Ishikawa (cell line): Measurements from ENCODE around the gene RPTOR.

Source experiments
- CEBPB ChIP-seq: IDR thresholded peaks from 2 replicates; pipeline ENCODE4 v1.6.1; 2012
- CREB1 ChIP-seq: IDR thresholded peaks from 2 replicates; pipeline ENCODE4 v1.6.1; 2012; ENCODE audit warnings: low read depth
- EGR1 ChIP-seq: IDR thresholded peaks from 2 replicates; pipeline ENCODE4 v1.6.1; 2012
- EP300 ChIP-seq: IDR thresholded peaks from 2 replicates; pipeline ENCODE4 v1.6.1; 2012; ENCODE audit warnings: borderline replicate concordance
- FOXM1 ChIP-seq: IDR thresholded peaks from 2 replicates; pipeline ENCODE4 v1.6.1; 2012; ENCODE audit warnings: low read depth, borderline replicate concordance
- MAX ChIP-seq: IDR thresholded peaks from 2 replicates; pipeline ENCODE4 v1.6.1; 2012
- NFIC ChIP-seq: IDR thresholded peaks from 2 replicates; pipeline ENCODE4 v1.6.1; 2012
- RAD21 ChIP-seq: IDR thresholded peaks from 2 replicates; pipeline ENCODE4 v1.6.1; 2012; ENCODE audit warnings: low read depth
- REST ChIP-seq: IDR thresholded peaks from 2 replicates; pipeline ENCODE4 v1.6.1; 2012; ENCODE audit warnings: low read depth, mild to moderate bottlenecking
- TAF1 ChIP-seq: IDR thresholded peaks from 2 replicates; pipeline ENCODE4 v1.6.1; 2012; ENCODE audit warnings: low read depth, mild to moderate bottlenecking
- TCF12 ChIP-seq: IDR thresholded peaks from 2 replicates; pipeline ENCODE4 v1.6.1; 2012; ENCODE audit warnings: low read depth
- TEAD4 ChIP-seq: IDR thresholded peaks from 2 replicates; pipeline ENCODE4 v1.6.1; 2012
- USF1 ChIP-seq: IDR thresholded peaks from 2 replicates; pipeline ENCODE4 v1.6.1; 2012
- YY1 ChIP-seq: IDR thresholded peaks from 2 replicates; pipeline ENCODE4 v1.6.1; 2012; ENCODE audit warnings: low read depth
- ZBTB7A ChIP-seq: IDR thresholded peaks from 2 replicates; pipeline ENCODE4 v1.6.1; 2012; ENCODE audit warnings: low read depth

Gene RPTOR

GRCh38 chr17:80819422-80820164, 275.0 kb downstream of the RPTOR start:
- TF ChIP-seq TAF1 (no peak), FOXM1 (no peak), EP300 (no peak), YY1 (no peak), CREB1 (no peak), ZBTB7A (no peak), CEBPB (no peak), NFIC (no peak)

GRCh38 chr17:80820331-80820730, 275.7 kb downstream of the RPTOR start:
- TF ChIP-seq TAF1: no peak

GRCh38 chr17:80821546-80821945, 276.9 kb downstream of the RPTOR start:
- TF ChIP-seq EP300 (no peak), NFIC (no peak), USF1 (no peak), MAX (no peak), TCF12 (no peak), TAF1 (no peak), FOXM1 (no peak)

- TF ChIP-seq TAF1 (no peak), EP300 (no peak), TEAD4 (no peak), YY1 (no peak), CREB1 (no peak), RAD21 (no peak), USF1 (no peak), ZBTB7A (no peak), CEBPB (no peak), REST (no peak), TCF12 (no peak), MAX (no peak), EGR1 (no peak), NFIC (no peak), FOXM1 (no peak)
Observed at GRCh38 chr17:80822021-80822699, 277.5 kb downstream of the RPTOR start.

GRCh38 chr17:80822700-80823410, 278.2 kb downstream of the RPTOR start:
- TF ChIP-seq FOXM1 (no peak), ZBTB7A (no peak), EP300 (no peak), TAF1 (no peak), NFIC (no peak), MAX (no peak)

- no peak for TF ChIP-seq RAD21
- no peak for TF ChIP-seq CREB1
- TF ChIP-seq NFIC: no peak
- TF ChIP-seq MAX: no peak
- no peak for TF ChIP-seq CEBPB
- TF ChIP-seq USF1: no peak
- TF ChIP-seq REST: no peak
- no peak for TF ChIP-seq TAF1
- TF ChIP-seq ZBTB7A: no peak
- no peak for TF ChIP-seq EP300
- no peak for TF ChIP-seq YY1
- no peak for TF ChIP-seq EGR1
- TF ChIP-seq FOXM1: no peak
- no peak for TF ChIP-seq TCF12
- TF ChIP-seq TEAD4: no peak
Observed at GRCh38 chr17:80824549-80825470, 280.2 kb downstream of the RPTOR start.
